Fibroblast of gingiva (primary cell): ENCODE measurements around the gene POTEB.
"Not testable (repeated sequence)": the region's sequence is repeated elsewhere in the genome, so short reads cannot be mapped to it uniquely, and the experiment has no call there.

Experiments used
- DNase-seq: peaks from one replicate; pipeline ENCODE4 v3.0.0-alpha.2; 2011; ENCODE audit warnings: low read depth

Gene POTEB

GRCh38 chr15:21877635-21878034, at the start of gene POTEB:
POTEB (minus strand) TSS chr15:21877735; CDS start chr15:21877246, 489 bp downstream.
- DNase-seq, result not testable (repeated sequence)

- not testable (repeated sequence) for DNase-seq
Measured at GRCh38 chr15:21890955-21891354, 13.4 kb upstream of the POTEB start.

DNA sequence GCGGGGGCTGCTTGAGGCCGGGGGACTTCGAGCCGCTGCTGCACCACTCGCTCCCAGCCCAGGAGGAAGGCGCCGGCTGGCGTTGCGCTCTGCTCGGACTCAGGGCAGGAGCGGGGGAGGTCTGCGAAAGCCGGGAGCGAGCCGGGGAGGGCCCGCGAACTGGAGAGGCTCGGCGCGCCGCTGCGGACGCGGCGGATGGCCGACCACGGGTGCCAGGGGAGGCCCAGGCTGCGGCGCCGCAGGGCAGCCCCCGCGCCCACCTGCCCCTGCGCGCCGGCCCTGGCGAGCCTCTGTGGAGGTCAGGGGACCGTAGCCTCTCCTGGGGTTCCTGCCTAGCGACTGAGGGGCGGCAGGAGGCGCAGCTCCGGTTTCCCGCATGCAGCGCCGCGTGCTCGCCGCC, 12.0 kb upstream of the POTEB start:
- DNase-seq, result not testable (repeated sequence)

- DNase-seq, result not testable (repeated sequence)
Measured at GRCh38 chr15:21838831-21839230, 38.7 kb downstream of the POTEB start.
